Bronchus fibroblast of lung (primary cell): ENCODE results near the gene IMPDH1. TPM values are rescaled to one million over a fixed set of nuclear protein-coding genes. Genes with fewer than 3 reads are reported as not detected.

Experiments
- total RNA-seq: library from RNA; depleted of rRNA; stranded (reverse); fragments of >200 nt; gene quantifications from 2 replicates; pipeline ENCODE4 v1.2.3, GENCODE V29; 2015

Gene IMPDH1
- 85.6 and 91.0 TPM in 2 replicates for total RNA-seq

GRCh38 chr7:128409596-128410450, at the start of gene IMPDH1:
Gene IMPDH1, minus strand, starts transcription at chr7:128409982. Its CDS starts 81 bp downstream, at chr7:128409901.

GRCh38 chr7:128455543-128456254, 45.9 kb upstream of the IMPDH1 start, which contains the start of gene HILPDA:
Gene HILPDA, plus strand, starts transcription at chr7:128455878. Its CDS starts 1,391 bp downstream, at chr7:128457269.

GRCh38 chr7:128361411-128362379, 48.1 kb downstream of the IMPDH1 start, which contains the start of gene PRRT4:
Gene PRRT4, minus strand, starts transcription at chr7:128361690.

GRCh38 chr7:128343554-128344430, 66.0 kb downstream of the IMPDH1 start, which contains the start of gene RBM28:
Gene RBM28, minus strand, starts transcription at chr7:128343908. Its CDS starts 115 bp downstream, at chr7:128343793.

Other genes with a start within 250 kb of the IMPDH1 start
- not detected in 2 replicates for gene LEP, start 168.7 kb downstream of the IMPDH1 start, total RNA-seq
- gene RBM28, start 66.1 kb downstream of the IMPDH1 start, total RNA-seq: 14.5 and 23.8 TPM in 2 replicates
- 0.17 TPM in 1 of 2 replicates, not detected in the other for gene PRRT4, start 48.3 kb downstream of the IMPDH1 start, total RNA-seq
- 18.5 and 24.1 TPM in 2 replicates for gene HILPDA, start 45.9 kb upstream of the IMPDH1 start, total RNA-seq
- gene METTL2B, start 66.8 kb upstream of the IMPDH1 start, total RNA-seq: 30.2 and 30.9 TPM in 2 replicates